Omental fat pad (tissue), 4 donors: ENCODE results near the gene METRNL. TPM values are rescaled to one million over a fixed set of nuclear protein-coding genes. Genes with fewer than 3 reads are reported as not detected.
"Not testable (repeated sequence)": the region's sequence is repeated elsewhere in the genome, so short reads cannot be mapped to it uniquely, and the experiment has no call there.

Source experiments
- ATAC-seq: fragments of 150-250 bp; one replicate; pipeline ENCODE4 v1.9.1; 2016; ENCODE audit warnings: mild to moderate bottlenecking, moderate library complexity; ENCODE audit not compliant: low FRiP score
- DNase-seq: peaks from one replicate; pipeline ENCODE4 v3.0.0-alpha.2; 2019; ENCODE audit warnings: low spot score
- CTCF ChIP-seq, 3 donors: fragments of 450-650 bp; IDR thresholded peaks; one replicate each; pipeline ENCODE4 v1.5.1; 2016 to 2017; ENCODE audit warnings: antibody characterized with exemption in 3 of 3, mild to moderate bottlenecking in 3 of 3, moderate library complexity in 2 of 3
- total RNA-seq, 4 donors: library from RNA; depleted of rRNA; stranded (reverse); fragments of >200 nt; gene quantifications; one replicate each; pipeline ENCODE4 v1.1.0, GENCODE V29; 2016

The METRNL gene
- total RNA-seq, 4 donors from 2014 or later = 68.4 to 271 (median 99.9) TPM

DNA sequence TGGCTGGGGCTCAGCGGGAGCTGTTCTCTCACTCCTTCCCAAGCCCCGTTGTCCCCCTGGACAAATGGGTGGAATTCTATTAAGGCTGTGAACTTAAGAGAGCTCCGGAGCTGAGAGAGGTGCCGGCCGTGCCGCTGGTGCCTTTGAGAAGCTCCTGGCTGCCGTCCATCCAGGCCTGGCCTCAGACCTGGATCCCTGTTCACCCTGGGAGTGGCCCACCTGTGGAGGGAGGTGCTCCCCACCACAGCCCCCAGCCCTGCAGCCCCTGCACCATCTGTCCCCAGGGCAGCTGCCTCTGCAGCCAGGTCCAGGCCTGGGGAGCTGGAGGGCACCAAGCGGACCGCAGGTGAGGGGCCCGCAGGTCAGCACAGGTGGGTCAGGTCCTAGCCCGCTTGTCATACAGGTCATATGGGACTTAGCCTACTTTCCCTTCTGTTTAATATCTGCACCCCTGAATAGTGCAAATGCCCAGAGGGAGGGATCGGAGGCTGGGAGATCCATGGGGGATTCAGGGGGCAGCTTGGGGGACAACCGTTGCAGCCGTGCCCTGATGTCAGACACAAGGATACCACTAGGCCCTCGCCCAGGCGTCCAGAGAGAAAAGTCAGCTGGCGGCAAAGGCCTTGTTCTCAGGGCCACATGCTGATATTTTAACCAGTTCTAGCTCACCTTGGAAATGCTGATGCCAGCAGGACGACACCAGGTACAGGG lies 15.2 kb upstream of the METRNL start:
- ATAC-seq (no peak), DNase-seq (peak; percentile 17)
- TF ChIP-seq CTCF (IDR thresholded peaks at IDR 0.05) = no peak

DNA sequence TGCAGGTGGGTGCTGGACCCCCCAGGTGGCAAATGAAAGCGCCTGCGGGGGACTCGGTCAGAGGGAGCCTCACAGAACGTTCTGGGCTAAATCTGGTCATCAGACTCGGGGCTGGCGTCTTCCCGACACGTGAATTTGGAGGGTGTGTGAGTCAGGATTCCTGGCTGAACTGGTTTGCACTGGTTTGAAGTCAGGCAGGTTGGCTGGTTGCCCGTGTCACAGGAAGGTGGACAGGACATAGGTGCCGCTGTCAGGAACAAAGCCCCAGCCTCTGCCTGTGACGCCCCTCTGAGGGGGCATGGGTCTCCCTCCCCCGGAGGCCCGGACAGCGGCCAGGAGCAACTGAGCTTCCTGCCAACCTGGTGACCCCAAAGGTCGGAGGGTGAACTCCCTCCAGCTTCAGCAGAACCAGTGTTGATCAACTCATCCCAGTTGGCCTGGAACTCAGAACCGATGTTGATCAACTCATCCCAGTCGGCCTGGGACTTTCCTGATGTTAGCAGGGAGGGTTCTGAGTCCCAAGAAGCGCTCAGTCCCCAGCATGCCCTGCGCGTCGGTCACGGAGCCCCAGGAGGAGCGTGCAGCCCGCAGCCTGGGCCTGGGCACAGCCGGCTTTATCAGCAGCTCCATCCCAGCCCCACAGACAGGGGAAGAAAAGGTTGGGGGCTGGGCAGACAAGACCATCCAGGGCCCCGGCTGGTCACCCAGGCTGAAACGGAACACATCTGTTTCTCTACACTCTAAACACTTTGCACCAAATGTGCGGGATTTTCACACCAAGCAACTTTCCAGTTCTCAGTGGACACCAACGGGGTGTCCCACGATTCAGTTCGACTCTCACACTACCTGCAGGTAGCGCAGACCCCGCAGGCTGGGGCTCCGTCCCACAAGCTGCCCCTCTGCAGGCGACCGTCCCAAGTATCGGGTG lies 14.4 kb upstream of the METRNL start:
- no peak for TF ChIP-seq CTCF (IDR thresholded peaks at IDR 0.05)
- ATAC-seq = no peak
- DNase-seq = peak; percentile 22

DNA sequence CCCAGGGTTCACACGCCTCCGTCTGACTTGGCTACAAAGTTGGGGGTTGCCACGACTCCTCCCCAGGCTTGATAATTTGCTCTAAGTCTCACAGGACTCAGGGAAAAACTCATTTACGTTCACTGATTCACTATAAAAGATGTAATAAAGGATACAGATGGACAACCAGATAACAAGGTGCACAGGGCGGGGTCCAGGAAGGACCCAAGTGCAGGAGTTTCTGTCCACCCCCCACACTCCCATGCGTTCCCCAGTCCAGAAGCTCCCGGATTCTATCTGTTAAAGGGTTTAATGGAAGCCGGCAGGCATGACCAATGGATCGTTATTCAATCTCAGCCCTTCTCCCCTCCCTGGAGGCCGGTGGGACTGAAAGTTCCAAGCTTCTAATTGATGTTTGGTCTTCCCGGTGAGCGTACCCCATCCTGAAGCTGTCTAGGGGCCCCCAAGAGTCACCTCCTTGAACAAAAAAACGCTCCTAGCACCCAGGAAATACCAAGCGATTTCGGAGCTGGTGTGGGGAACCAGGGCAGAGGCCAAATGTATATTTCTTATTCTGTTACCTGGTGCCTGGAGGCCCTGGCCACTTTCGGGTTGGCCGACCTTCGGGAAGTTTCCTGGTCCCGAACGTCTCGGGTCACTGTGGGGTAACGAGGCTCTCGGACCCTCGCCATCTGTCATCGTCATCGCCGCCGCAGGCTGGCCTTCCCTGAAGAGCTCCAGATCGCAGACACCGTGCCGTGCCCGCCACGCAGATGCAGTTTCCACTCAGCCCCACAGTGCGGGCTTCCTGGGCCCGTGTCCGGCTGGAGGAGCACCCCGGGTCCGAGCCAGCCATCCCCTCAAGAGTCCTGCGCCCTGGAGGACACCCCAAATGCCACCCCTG lies 13.5 kb upstream of the METRNL start:
- ATAC-seq (no peak), DNase-seq (peak; percentile 3)
- TF ChIP-seq CTCF (IDR thresholded peaks at IDR 0.05) = no peak

- not testable (repeated sequence) for ATAC-seq, DNase-seq
Observed at GRCh38 chr17:83066543-83066890, 12.9 kb upstream of the METRNL start.

- no peak for DNase-seq
- ATAC-seq = no peak
- TF ChIP-seq CTCF (IDR thresholded peaks at IDR 0.05) = no peak
Observed at GRCh38 chr17:83067071-83067717, 12.2 kb upstream of the METRNL start.

GRCh38 chr17:83067718-83068261 lies 11.6 kb upstream of the METRNL start:
- TF ChIP-seq CTCF (IDR thresholded peaks at IDR 0.05) = no peak
- ATAC-seq (no peak), DNase-seq (no peak)
